Epithelial cell of prostate (primary cell): ENCODE data around the gene SST.

ENCODE experiments used
- DNase-seq: peaks from one replicate; pipeline ENCODE4 v3.0.0-alpha.2; 2011; ENCODE audit warnings: low read depth, low spot score
- H3K27ac ChIP-seq: fragments of 450-650 bp; 2 replicates; pipeline ENCODE4 v1.5.1; 2017; ENCODE audit warnings: mild to moderate bottlenecking

SST gene

GRCh38 chr3:187669675-187670504 lies at the start of gene SST:
TSS of gene SST (minus strand) at chr3:187670394. CDS start at chr3:187670291, 103 bp downstream.
- no peak for DNase-seq
- no peak within 1 kb of the TSS for H3K27ac ChIP-seq

GRCh38 chr3:187719628-187720336 lies 49.6 kb upstream of the SST start:
- no peak for DNase-seq
- no peak overlapping the region for H3K27ac ChIP-seq

- DNase-seq = no peak
- no peak overlapping the region for H3K27ac ChIP-seq
Observed at GRCh38 chr3:187718802-187719201, 48.6 kb upstream of the SST start.

- H3K27ac ChIP-seq = no peak overlapping the region
- no peak for DNase-seq
Observed at GRCh38 chr3:187717572-187717971, 47.4 kb upstream of the SST start.

- H3K27ac ChIP-seq = no peak overlapping the region
- peak; percentile 24 for DNase-seq
Observed at GRCh38 chr3:187714404-187714979, 44.3 kb upstream of the SST start.

GRCh38 chr3:187713504-187713903 lies 43.3 kb upstream of the SST start:
- no peak overlapping the region for H3K27ac ChIP-seq
- no peak for DNase-seq

GRCh38 chr3:187709155-187709554 lies 39.0 kb upstream of the SST start:
- H3K27ac ChIP-seq = no peak overlapping the region
- no peak for DNase-seq

GRCh38 chr3:187708696-187709095 lies 38.5 kb upstream of the SST start:
- no peak for DNase-seq
- no peak overlapping the region for H3K27ac ChIP-seq

- no peak for DNase-seq
- no peak overlapping the region for H3K27ac ChIP-seq
Observed at GRCh38 chr3:187706971-187707370, 36.8 kb upstream of the SST start.

GRCh38 chr3:187705164-187705563 lies 35.0 kb upstream of the SST start:
- DNase-seq = no peak
- H3K27ac ChIP-seq = no peak overlapping the region

- no peak within 1 kb of the TSS for H3K27ac ChIP-seq
- DNase-seq = no peak
Observed at GRCh38 chr3:187702507-187703033, 32.4 kb upstream of the SST start, which contains the start of gene RTP2. TSS of gene RTP2 (minus strand) at chr3:187702557. CDS start at chr3:187702128, 429 bp downstream.

GRCh38 chr3:187700249-187700648 lies 30.1 kb upstream of the SST start:
- no peak for DNase-seq

GRCh38 chr3:187698499-187699399 lies 28.6 kb upstream of the SST start:
- no peak for DNase-seq

More at GRCh38 chr3:187700249-187700648, 30.1 kb upstream of the SST start:
- H3K27ac ChIP-seq = no peak overlapping the region

GRCh38 chr3:187696021-187696420 lies 25.8 kb upstream of the SST start:
- no peak overlapping the region for H3K27ac ChIP-seq
- DNase-seq = no peak

More at GRCh38 chr3:187698499-187699399, 28.6 kb upstream of the SST start:
- no peak overlapping the region for H3K27ac ChIP-seq

- no peak for DNase-seq
- H3K27ac ChIP-seq = no peak overlapping the region
Observed at GRCh38 chr3:187695449-187695848, 25.3 kb upstream of the SST start.

GRCh38 chr3:187694801-187695200 lies 24.6 kb upstream of the SST start:
- no peak for DNase-seq
- H3K27ac ChIP-seq = no peak overlapping the region

- no peak for DNase-seq
- no peak overlapping the region for H3K27ac ChIP-seq
Observed at GRCh38 chr3:187693431-187693830, 23.2 kb upstream of the SST start.

- no peak for DNase-seq
- no peak overlapping the region for H3K27ac ChIP-seq
Observed at GRCh38 chr3:187689984-187690383, 19.8 kb upstream of the SST start.

GRCh38 chr3:187686621-187687273 lies 16.6 kb upstream of the SST start:
- no peak for DNase-seq
- H3K27ac ChIP-seq = no peak overlapping the region
